GM12872 (cell line): ENCODE data around the gene SURF6.

ENCODE experiments used
- TF ChIP-seq, protein P1 (sequence below): IDR thresholded peaks from 3 replicates; pipeline ENCODE4 v1.5.1; 2011; ENCODE audit warnings: low read depth, mild to moderate bottlenecking, low read length, moderate library complexity; ENCODE audit not compliant: insufficient read depth

Gene SURF6

DNA sequence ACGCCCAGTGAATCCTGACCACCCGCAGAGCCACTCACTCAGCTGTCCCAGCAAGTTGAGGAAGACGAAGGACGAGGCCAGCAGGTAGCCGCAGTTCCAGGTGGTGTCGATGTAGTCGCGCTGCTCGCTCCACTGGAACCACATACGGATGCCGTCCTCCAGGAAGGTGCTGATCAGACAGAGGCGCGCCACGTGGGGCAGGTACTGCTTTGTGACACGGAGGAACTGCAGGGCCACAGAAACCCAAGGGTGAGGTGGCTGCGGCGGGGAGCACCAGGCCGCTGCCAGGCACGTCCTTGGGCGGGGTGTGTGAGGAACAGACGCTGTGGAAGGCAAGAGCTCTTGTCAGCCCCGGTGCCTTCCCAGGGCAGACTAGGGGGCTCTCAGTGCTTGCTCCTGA, 31.2 kb upstream of the SURF6 start:
- TF ChIP-seq, protein P1, sequence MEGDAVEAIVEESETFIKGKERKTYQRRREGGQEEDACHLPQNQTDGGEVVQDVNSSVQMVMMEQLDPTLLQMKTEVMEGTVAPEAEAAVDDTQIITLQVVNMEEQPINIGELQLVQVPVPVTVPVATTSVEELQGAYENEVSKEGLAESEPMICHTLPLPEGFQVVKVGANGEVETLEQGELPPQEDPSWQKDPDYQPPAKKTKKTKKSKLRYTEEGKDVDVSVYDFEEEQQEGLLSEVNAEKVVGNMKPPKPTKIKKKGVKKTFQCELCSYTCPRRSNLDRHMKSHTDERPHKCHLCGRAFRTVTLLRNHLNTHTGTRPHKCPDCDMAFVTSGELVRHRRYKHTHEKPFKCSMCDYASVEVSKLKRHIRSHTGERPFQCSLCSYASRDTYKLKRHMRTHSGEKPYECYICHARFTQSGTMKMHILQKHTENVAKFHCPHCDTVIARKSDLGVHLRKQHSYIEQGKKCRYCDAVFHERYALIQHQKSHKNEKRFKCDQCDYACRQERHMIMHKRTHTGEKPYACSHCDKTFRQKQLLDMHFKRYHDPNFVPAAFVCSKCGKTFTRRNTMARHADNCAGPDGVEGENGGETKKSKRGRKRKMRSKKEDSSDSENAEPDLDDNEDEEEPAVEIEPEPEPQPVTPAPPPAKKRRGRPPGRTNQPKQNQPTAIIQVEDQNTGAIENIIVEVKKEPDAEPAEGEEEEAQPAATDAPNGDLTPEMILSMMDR = no peak

- TF ChIP-seq, protein P1 = no peak
Measured at GRCh38 chr9:133366435-133366834, 30.4 kb upstream of the SURF6 start.

- TF ChIP-seq, protein P1 = no peak
Measured at GRCh38 chr9:133362359-133363044, 26.5 kb upstream of the SURF6 start.

GRCh38 chr9:133361507-133362092, 25.6 kb upstream of the SURF6 start:
- TF ChIP-seq, protein P1 = no peak

- TF ChIP-seq, protein P1 = no peak
Measured at GRCh38 chr9:133360400-133361393, 24.7 kb upstream of the SURF6 start.

DNA sequence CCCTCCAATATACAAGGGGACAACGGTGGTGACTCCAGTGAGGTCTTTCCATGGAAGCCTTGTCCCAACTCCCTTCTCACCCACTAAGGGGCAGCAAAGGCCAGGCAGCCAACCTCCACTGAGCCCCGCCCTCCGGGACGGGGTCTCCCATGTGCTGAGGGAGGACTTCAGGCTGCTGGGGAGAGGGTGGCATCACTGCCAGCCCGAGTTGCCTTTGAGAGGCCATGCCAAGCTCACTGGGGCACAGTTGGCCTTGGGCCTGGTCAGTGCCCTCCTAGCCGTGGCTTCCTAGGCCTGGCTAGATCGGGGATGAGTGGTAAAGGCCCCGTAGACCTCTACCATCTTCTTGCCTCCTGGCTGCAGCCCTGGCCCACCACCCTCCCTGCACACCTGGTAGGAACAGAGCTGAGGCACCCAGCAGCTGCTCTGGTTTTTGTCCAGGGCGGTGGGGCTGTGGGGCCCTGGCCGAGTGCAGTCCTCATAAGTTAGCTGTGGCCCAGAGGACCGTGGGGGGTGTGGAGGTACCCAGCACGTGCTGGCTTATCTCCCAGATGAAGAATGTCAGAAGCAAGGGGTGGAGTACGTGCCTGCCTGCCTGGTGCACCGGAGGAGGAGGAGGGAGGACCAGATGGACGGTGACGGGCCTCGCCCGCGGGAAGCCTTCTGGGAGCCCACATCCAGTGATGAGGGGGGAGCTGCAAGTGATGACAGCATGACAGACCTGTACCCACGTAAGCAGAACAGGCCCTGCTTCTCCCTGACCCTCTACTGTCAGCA, 23.6 kb upstream of the SURF6 start:
- TF ChIP-seq, protein P1 = peak; percentile 18; the same call in 1 of the 3 replicates
